ENCODE data around the gene YBX2.

- no peak for TF ChIP-seq CTCF (conservative IDR thresholded peaks at IDR 0.05)
- no peak for TF ChIP-seq ZFX (IDR thresholded peaks at IDR 0.05)
Measured at GRCh38 chr17:7242717-7243452, 51.6 kb downstream of the YBX2 start.
